ENCODE data around the gene NCBP2L.

NCBP2L gene

GRCh38 chrX:107827030-107827831, 49.7 kb downstream of the NCBP2L start (continued):
- TF ChIP-seq PATZ1 (tag by site-specific recombination; IDR thresholded peaks at IDR 0.05) (no peak), PRDM1 (tag by site-specific recombination; IDR thresholded peaks at IDR 0.05) (peak; percentile 77), WT1 (tag by site-specific recombination; IDR thresholded peaks at IDR 0.05) (peak; percentile 91), ZBTB17 (tag by site-specific recombination; IDR thresholded peaks at IDR 0.05) (peak; percentile 10; the same call in 1 of the 2 replicates), ZBTB21 (tag by site-specific recombination; IDR thresholded peaks at IDR 0.05) (0 out of 2 replicates have a peak, but pooled peaks have one; percentile 24), ZBTB48 (tag by site-specific recombination; IDR thresholded peaks at IDR 0.05) (peak; percentile 99), ZBTB20 (tag by site-specific recombination; IDR thresholded peaks at IDR 0.05) (peak; percentile 16; the same call in 1 of the 2 replicates)
- TF ChIP-seq, protein P1, sequence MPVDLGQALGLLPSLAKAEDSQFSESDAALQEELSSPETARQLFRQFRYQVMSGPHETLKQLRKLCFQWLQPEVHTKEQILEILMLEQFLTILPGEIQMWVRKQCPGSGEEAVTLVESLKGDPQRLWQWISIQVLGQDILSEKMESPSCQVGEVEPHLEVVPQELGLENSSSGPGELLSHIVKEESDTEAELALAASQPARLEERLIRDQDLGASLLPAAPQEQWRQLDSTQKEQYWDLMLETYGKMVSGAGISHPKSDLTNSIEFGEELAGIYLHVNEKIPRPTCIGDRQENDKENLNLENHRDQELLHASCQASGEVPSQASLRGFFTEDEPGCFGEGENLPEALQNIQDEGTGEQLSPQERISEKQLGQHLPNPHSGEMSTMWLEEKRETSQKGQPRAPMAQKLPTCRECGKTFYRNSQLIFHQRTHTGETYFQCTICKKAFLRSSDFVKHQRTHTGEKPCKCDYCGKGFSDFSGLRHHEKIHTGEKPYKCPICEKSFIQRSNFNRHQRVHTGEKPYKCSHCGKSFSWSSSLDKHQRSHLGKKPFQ (tag by site-specific recombination; IDR thresholded peaks at IDR 0.05): no peak

DNA sequence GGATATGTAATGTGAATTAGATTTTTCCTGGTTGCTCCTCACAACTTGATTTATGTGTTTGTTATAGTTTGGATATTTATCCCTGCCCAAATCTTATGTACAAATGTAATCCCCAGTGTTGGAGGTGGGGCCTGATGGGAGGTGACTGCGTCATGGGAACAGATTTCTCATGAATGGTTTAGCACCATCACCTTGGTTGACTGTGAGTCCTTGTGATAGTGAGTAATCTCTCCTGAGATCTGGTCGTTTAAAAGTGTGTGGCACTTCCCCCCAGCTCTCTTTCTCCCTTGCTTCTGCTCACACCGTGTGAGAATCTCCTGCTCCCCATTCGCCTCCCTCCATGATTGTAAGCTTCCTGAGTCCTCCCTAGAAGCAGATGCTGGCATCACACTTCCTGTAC, 50.3 kb downstream of the NCBP2L start:
- ChIA-PET CTCF (interaction anchor here (1.1 kb wide), 1 partner anchor 22 kb away, joined by 3 read pairs; no protein-coding TSS in a partner anchor), POLR2A (interaction anchor here (0.6 to 1.3 kb wide), 3 partner anchors 56 to 200 kb away, joined by 3 to 6 read pairs (median 6); partner anchors contain the start of gene PRPS1)
- TF ChIP-seq WT1 (tag by site-specific recombination; IDR thresholded peaks at IDR 0.05) (0 out of 2 replicates have a peak, but pooled peaks have one; percentile 15), ZNF26 (tag by site-specific recombination; IDR thresholded peaks at IDR 0.05) (0 out of 2 replicates have a peak, but pooled peaks have one; percentile 19), ZNF692 (tag by site-specific recombination; IDR thresholded peaks at IDR 0.05) (no peak)
- Histone ChIP-seq H3K27ac (ENCODE audit: extremely low read depth, low read depth, low read length) (0 out of 2 replicates have a peak overlapping the region, but pooled peaks have one; percentile 90), H3K9me3 (ENCODE audit: control insufficient read depth, insufficient read depth, low read depth, low read length) (no peaks in the 10 kb centered on the region), H3K4me3 (ENCODE audit: low read depth, low read length) (no peak overlapping the region), H3K4me1 (ENCODE audit: control insufficient read depth, insufficient read depth, low read length) (no peaks in the 10 kb centered on the region), H3K36me3 (ENCODE audit: control insufficient read depth in 2 of 2, insufficient read depth in 1 of 2, low read length in 2 of 2) (no peaks in the 10 kb centered on the region)

DNA sequence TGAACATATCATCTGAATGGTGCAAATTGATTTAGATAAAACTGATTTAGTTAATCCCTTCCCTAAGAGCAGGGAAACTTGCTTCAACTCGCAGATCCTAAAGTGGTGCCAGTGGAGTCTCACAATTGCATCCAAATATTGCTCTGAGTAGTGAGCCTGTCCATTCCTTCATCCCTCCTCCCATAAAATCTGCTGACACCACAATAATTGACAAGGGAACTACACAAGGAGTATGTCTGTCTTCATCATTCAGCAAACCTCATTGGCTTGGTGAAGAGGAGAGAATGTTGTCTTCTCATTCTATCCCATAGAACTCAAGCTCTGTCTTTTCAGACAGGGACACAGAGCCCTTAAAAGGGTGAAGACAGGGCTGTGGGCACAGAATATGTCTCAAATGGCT, 52.3 kb downstream of the NCBP2L start:
- CTCF ChIA-PET: no interaction called here
- H3K9me3 ChIP-seq (ENCODE audit: control insufficient read depth, insufficient read depth, low read depth, low read length): no peaks in the 10 kb centered on the region
- no peak overlapping the region for H3K27ac ChIP-seq (ENCODE audit: extremely low read depth, low read depth, low read length)
- H3K4me1 ChIP-seq (ENCODE audit: control insufficient read depth, insufficient read depth, low read length): no peaks in the 10 kb centered on the region
- POLR2A ChIA-PET: no interaction called here
- no peak overlapping the region for H3K4me3 ChIP-seq (ENCODE audit: low read depth, low read length)
- TF ChIP-seq ZBTB21 (tag by site-specific recombination; IDR thresholded peaks at IDR 0.05): no peak
- TF ChIP-seq OVOL3 (tag by site-specific recombination; IDR thresholded peaks at IDR 0.05): no peak
- no peak for TF ChIP-seq OSR2 (tag by site-specific recombination; IDR thresholded peaks at IDR 0.05)
- no peaks in the 10 kb centered on the region for H3K36me3 ChIP-seq (ENCODE audit: control insufficient read depth in 2 of 2, insufficient read depth in 1 of 2, low read length in 2 of 2)
